ENCODE results near the gene SLCO1C1. TPM values are rescaled to one million over a fixed set of nuclear protein-coding genes. Genes with fewer than 3 reads are reported as not detected.

SLCO1C1 gene
- polyA plus RNA-seq (2013) = 0.05 TPM in 1 of 2 replicates, not detected in the other

- H2BK5ac ChIP-seq (ENCODE audit: low read depth, low read length, poor library complexity) = no peak within 1 kb of the TSS
- no CpG with 5 or more reads among the region's 6 CpGs for WGBS (ENCODE audit: extremely low coverage, insufficient coverage, insufficient read length)
- H4K8ac ChIP-seq (ENCODE audit: low read depth, low read length) = no peak within 1 kb of the TSS
Measured at GRCh38 chr12:20695232-20695631, at the start of gene SLCO1C1. TSS of gene SLCO1C1 (plus strand) at chr12:20695332. CDS start at chr12:20699577, 4,245 bp downstream.

GRCh38 chr12:20646239-20646827 lies 48.8 kb upstream of the SLCO1C1 start:
- H4K12ac ChIP-seq (ENCODE audit: low read depth, low read length) = no peak overlapping the region
- no peaks in the 10 kb centered on the region for H3K79me2 ChIP-seq (ENCODE audit: control insufficient read depth, insufficient read depth, low read length, poor library complexity)
- H2AFZ ChIP-seq (ENCODE audit: insufficient read depth, low read length, poor library complexity) = no peak overlapping the region
- no peaks in the 10 kb centered on the region for H3K9me3 ChIP-seq (ENCODE audit: insufficient read depth, low read depth, low read length)
- H3K18ac ChIP-seq (ENCODE audit: low read length) = no peak overlapping the region
- H3K79me1 ChIP-seq (ENCODE audit: low read length) = no peaks in the 10 kb centered on the region
- no peak overlapping the region for H3K23ac ChIP-seq (ENCODE audit: low read length)
- H3K9ac ChIP-seq (ENCODE audit: low read length) = no peak overlapping the region
- H2BK120ac ChIP-seq (ENCODE audit: insufficient read depth, low read length, poor library complexity) = no peak overlapping the region
- no peak overlapping the region for H3K14ac ChIP-seq (ENCODE audit: low read length)
- DNase-seq = peak in 1 of 2 donors; percentile 42
- H3K4ac ChIP-seq (ENCODE audit: low read depth, low read length) = no peak overlapping the region
- no CpG with 5 or more reads among the region's 3 CpGs for WGBS (ENCODE audit: extremely low coverage, insufficient coverage, insufficient read length)
- no peak overlapping the region for H2BK5ac ChIP-seq (ENCODE audit: low read depth, low read length, poor library complexity)
- peaks cover 0 to 6% of the 10 kb centered on the region in 2 experiments for H3K36me3 ChIP-seq (ENCODE audit: control insufficient read depth in 1 of 2, insufficient read depth in 2 of 2, low read length in 2 of 2)
- H3K27me3 ChIP-seq (ENCODE audit: insufficient read depth, low read length) = no peaks in the 10 kb centered on the region
- H3K4me2 ChIP-seq (ENCODE audit: low read length) = no peak overlapping the region
- no peak overlapping the region for H4K8ac ChIP-seq (ENCODE audit: low read depth, low read length)
- no peak overlapping the region for H3K4me3 ChIP-seq (ENCODE audit: low read depth, low read length)
- H4K91ac ChIP-seq (ENCODE audit: low read depth, low read length) = no peak overlapping the region
- no peak overlapping the region for H2AK5ac ChIP-seq (ENCODE audit: low read length)
- no peak overlapping the region for H3K27ac ChIP-seq (ENCODE audit: low read depth, low read length)
- H3K4me1 ChIP-seq (ENCODE audit: control insufficient read depth in 1 of 2, insufficient read depth in 2 of 2, low read length in 2 of 2) = no peaks in the 10 kb centered on the region
- H2BK12ac ChIP-seq (ENCODE audit: low read length) = no peak overlapping the region

More at GRCh38 chr12:20695232-20695631, at the start of gene SLCO1C1:
- H2BK120ac ChIP-seq (ENCODE audit: insufficient read depth, low read length, poor library complexity) = no peak within 1 kb of the TSS
- H3K4me3 ChIP-seq (ENCODE audit: low read depth, low read length) = no peak within 1 kb of the TSS
- H3K4ac ChIP-seq (ENCODE audit: low read depth, low read length) = no peak within 1 kb of the TSS
- H2BK12ac ChIP-seq (ENCODE audit: low read length) = no peak within 1 kb of the TSS
- H3K79me1 ChIP-seq (ENCODE audit: low read length) = no peaks in the 10 kb centered on the region
- DNase-seq = no peak
- H3K9me3 ChIP-seq (ENCODE audit: insufficient read depth, low read depth, low read length) = no peaks in the 10 kb centered on the region
- no peak within 1 kb of the TSS for H4K12ac ChIP-seq (ENCODE audit: low read depth, low read length)
- H3K18ac ChIP-seq (ENCODE audit: low read length) = no peak within 1 kb of the TSS
- no peak within 1 kb of the TSS for H3K27ac ChIP-seq (ENCODE audit: low read depth, low read length)
- no peak within 1 kb of the TSS for H4K91ac ChIP-seq (ENCODE audit: low read depth, low read length)
- no peaks in the 10 kb centered on the region for H3K27me3 ChIP-seq (ENCODE audit: insufficient read depth, low read length)
- no peak within 1 kb of the TSS for H3K4me2 ChIP-seq (ENCODE audit: low read length)
- no peak within 1 kb of the TSS for H3K9ac ChIP-seq (ENCODE audit: low read length)
- H3K36me3 ChIP-seq (ENCODE audit: control insufficient read depth in 1 of 2, insufficient read depth in 2 of 2, low read length in 2 of 2) = no peaks in the 10 kb centered on the region
- H3K79me2 ChIP-seq (ENCODE audit: control insufficient read depth, insufficient read depth, low read length, poor library complexity) = no peaks in the 10 kb centered on the region
- no peaks in the 10 kb centered on the region for H3K4me1 ChIP-seq (ENCODE audit: control insufficient read depth in 1 of 2, insufficient read depth in 2 of 2, low read length in 2 of 2)
- H3K23ac ChIP-seq (ENCODE audit: low read length) = no peak within 1 kb of the TSS
- no peak within 1 kb of the TSS for H3K14ac ChIP-seq (ENCODE audit: low read length)
- no peak within 1 kb of the TSS for H2AK5ac ChIP-seq (ENCODE audit: low read length)
- H2AFZ ChIP-seq (ENCODE audit: insufficient read depth, low read length, poor library complexity) = no peak within 1 kb of the TSS

GRCh38 chr12:20653871-20654270 lies 41.3 kb upstream of the SLCO1C1 start:
- Histone ChIP-seq H3K4ac (ENCODE audit: low read depth, low read length) (no peak overlapping the region), H3K14ac (ENCODE audit: low read length) (no peak overlapping the region), H3K4me2 (ENCODE audit: low read length) (no peak overlapping the region), H2BK12ac (ENCODE audit: low read length) (no peak overlapping the region), H4K91ac (ENCODE audit: low read depth, low read length) (no peak overlapping the region), H3K9ac (ENCODE audit: low read length) (no peak overlapping the region), H3K9me3 (ENCODE audit: insufficient read depth, low read depth, low read length) (no peaks in the 10 kb centered on the region), H4K8ac (ENCODE audit: low read depth, low read length) (no peak overlapping the region), H3K27me3 (ENCODE audit: insufficient read depth, low read length) (no peaks in the 10 kb centered on the region), H3K4me1 (ENCODE audit: control insufficient read depth in 1 of 2, insufficient read depth in 2 of 2, low read length in 2 of 2) (no peaks in the 10 kb centered on the region), H4K12ac (ENCODE audit: low read depth, low read length) (no peak overlapping the region), H3K27ac (ENCODE audit: low read depth, low read length) (no peak overlapping the region), H2AK5ac (ENCODE audit: low read length) (no peak overlapping the region), H3K79me2 (ENCODE audit: control insufficient read depth, insufficient read depth, low read length, poor library complexity) (no peaks in the 10 kb centered on the region), H3K18ac (ENCODE audit: low read length) (no peak overlapping the region), H3K79me1 (ENCODE audit: low read length) (no peaks in the 10 kb centered on the region), H3K4me3 (ENCODE audit: low read depth, low read length) (no peak overlapping the region), H2BK5ac (ENCODE audit: low read depth, low read length, poor library complexity) (no peak overlapping the region), H2BK120ac (ENCODE audit: insufficient read depth, low read length, poor library complexity) (no peak overlapping the region), H3K23ac (ENCODE audit: low read length) (no peak overlapping the region), H3K36me3 (ENCODE audit: control insufficient read depth in 1 of 2, insufficient read depth in 2 of 2, low read length in 2 of 2) (peaks cover 0 to 4% of the 10 kb centered on the region in 2 experiments), H2AFZ (ENCODE audit: insufficient read depth, low read length, poor library complexity) (no peak overlapping the region)
- no peak for DNase-seq
- no CpG with 5 or more reads among the region's 2 CpGs for WGBS (ENCODE audit: extremely low coverage, insufficient coverage, insufficient read length)

GRCh38 chr12:20656600-20656999 lies 38.5 kb upstream of the SLCO1C1 start:
- no peak overlapping the region for H2AK5ac ChIP-seq (ENCODE audit: low read length)
- no peak overlapping the region for H4K12ac ChIP-seq (ENCODE audit: low read depth, low read length)
- no peak overlapping the region for H4K91ac ChIP-seq (ENCODE audit: low read depth, low read length)
- H2BK12ac ChIP-seq (ENCODE audit: low read length) = no peak overlapping the region
- no peaks in the 10 kb centered on the region for H3K79me1 ChIP-seq (ENCODE audit: low read length)
- no peak overlapping the region for H3K27ac ChIP-seq (ENCODE audit: low read depth, low read length)
- no peak overlapping the region for H3K4ac ChIP-seq (ENCODE audit: low read depth, low read length)
- no peaks in the 10 kb centered on the region for H3K4me1 ChIP-seq (ENCODE audit: control insufficient read depth in 1 of 2, insufficient read depth in 2 of 2, low read length in 2 of 2)
- no peak overlapping the region for H3K18ac ChIP-seq (ENCODE audit: low read length)
- no peak overlapping the region for H2BK120ac ChIP-seq (ENCODE audit: insufficient read depth, low read length, poor library complexity)
- no peak overlapping the region for H4K8ac ChIP-seq (ENCODE audit: low read depth, low read length)
- no peaks in the 10 kb centered on the region for H3K79me2 ChIP-seq (ENCODE audit: control insufficient read depth, insufficient read depth, low read length, poor library complexity)
- no peak overlapping the region for H3K14ac ChIP-seq (ENCODE audit: low read length)
- WGBS (ENCODE audit: extremely low coverage, insufficient coverage, insufficient read length) = no CpG with 5 or more reads among the region's 1 CpG
- no peak overlapping the region for H3K4me3 ChIP-seq (ENCODE audit: low read depth, low read length)
- no peaks in the 10 kb centered on the region for H3K27me3 ChIP-seq (ENCODE audit: insufficient read depth, low read length)
- no peak overlapping the region for H2BK5ac ChIP-seq (ENCODE audit: low read depth, low read length, poor library complexity)
- H3K36me3 ChIP-seq (ENCODE audit: control insufficient read depth in 1 of 2, insufficient read depth in 2 of 2, low read length in 2 of 2) = peaks cover 4 to 8% of the 10 kb centered on the region in 2 experiments
- no peak overlapping the region for H3K23ac ChIP-seq (ENCODE audit: low read length)
- no peak overlapping the region for H3K4me2 ChIP-seq (ENCODE audit: low read length)
- no peak for DNase-seq
- H3K9me3 ChIP-seq (ENCODE audit: insufficient read depth, low read depth, low read length) = peaks cover 5% of the 10 kb centered on the region
- H2AFZ ChIP-seq (ENCODE audit: insufficient read depth, low read length, poor library complexity) = no peak overlapping the region
- no peak overlapping the region for H3K9ac ChIP-seq (ENCODE audit: low read length)
